GM04504 (cell line): ENCODE results near the gene NIFK.
"Not testable (repeated sequence)": the region's sequence is repeated elsewhere in the genome, so short reads cannot be mapped to it uniquely, and the experiment has no call there.

ENCODE experiments used
- DNase-seq: peaks from one replicate; pipeline ENCODE4 v3.0.0-alpha.2; 2012; ENCODE audit warnings: low read depth

The NIFK gene

GRCh38 chr2:121734544-121734943 is 2.1 kb downstream of the NIFK start:
- DNase-seq: not testable (repeated sequence)

GRCh38 chr2:121731366-121731765 is 5.3 kb downstream of the NIFK start:
- no peak for DNase-seq

GRCh38 chr2:121727950-121728349 is 8.7 kb downstream of the NIFK start:
- DNase-seq: no peak

- no peak for DNase-seq
Observed at GRCh38 chr2:121727332-121727731, 9.3 kb downstream of the NIFK start.

- DNase-seq: no peak
Observed at GRCh38 chr2:121723316-121723715, 13.4 kb downstream of the NIFK start.

GRCh38 chr2:121722479-121722878 is 14.2 kb downstream of the NIFK start:
- peak; percentile 57 for DNase-seq

- peak; percentile 88 for DNase-seq
Observed at GRCh38 chr2:121721926-121722325, 14.7 kb downstream of the NIFK start.

GRCh38 chr2:121717529-121717928 is 19.1 kb downstream of the NIFK start:
- no peak for DNase-seq

- no peak for DNase-seq
Observed at GRCh38 chr2:121716126-121716525, 20.5 kb downstream of the NIFK start.

GRCh38 chr2:121711481-121711880 is 25.2 kb downstream of the NIFK start:
- not testable (repeated sequence) for DNase-seq

- DNase-seq: no peak
Observed at GRCh38 chr2:121710470-121711170, 26.1 kb downstream of the NIFK start.

- DNase-seq: no peak
Observed at GRCh38 chr2:121709776-121710469, 26.8 kb downstream of the NIFK start.

- DNase-seq: no peak
Observed at GRCh38 chr2:121707920-121708361, 28.7 kb downstream of the NIFK start.

GRCh38 chr2:121707344-121707919 is 29.2 kb downstream of the NIFK start:
- no peak for DNase-seq

- no peak for DNase-seq
Observed at GRCh38 chr2:121705958-121706357, 30.7 kb downstream of the NIFK start.

- no peak for DNase-seq
Observed at GRCh38 chr2:121705390-121705789, 31.3 kb downstream of the NIFK start.

GRCh38 chr2:121701761-121702160 is 34.9 kb downstream of the NIFK start:
- not testable (repeated sequence) for DNase-seq

- peak; percentile 57 for DNase-seq
Observed at GRCh38 chr2:121699421-121700333, 37.0 kb downstream of the NIFK start.

GRCh38 chr2:121698318-121698930 is 38.3 kb downstream of the NIFK start:
- DNase-seq: no peak

- DNase-seq: no peak
Observed at GRCh38 chr2:121697108-121697631, 39.5 kb downstream of the NIFK start.

- DNase-seq: no peak
Observed at GRCh38 chr2:121696410-121696930, 40.2 kb downstream of the NIFK start.
